Left ventricle myocardium inferior (tissue), 1 donor: ENCODE results near the gene CUX1. TPM values are rescaled to one million over a fixed set of nuclear protein-coding genes. Genes with fewer than 3 reads are reported as not detected.

Experiments used
- DNase-seq: peaks from one replicate; pipeline ENCODE4 v3.0.0-alpha.2; 2020
- H3K27ac ChIP-seq: fragments of 200-600 bp; replicated peaks from 2 replicates; pipeline ENCODE4 v1.8.0; 2021
- H3K27me3 ChIP-seq: fragments of 200-600 bp; 2 replicates; pipeline ENCODE4 v1.8.0; 2021; ENCODE audit warnings: low read depth
- H3K36me3 ChIP-seq: fragments of 200-600 bp; 2 replicates; pipeline ENCODE4 v1.8.0; 2021
- H3K4me1 ChIP-seq: fragments of 200-600 bp; 2 replicates; pipeline ENCODE4 v1.8.0; 2021
- H3K4me3 ChIP-seq: fragments of 200-600 bp; 2 replicates; pipeline ENCODE4 v1.8.0; 2021; ENCODE audit warnings: mild to moderate bottlenecking, moderate library complexity
- H3K9me3 ChIP-seq: fragments of 200-600 bp; replicated peaks from 2 replicates; pipeline ENCODE4 v1.8.0; 2021
- intact Hi-C: fragments of 100-400 bp; cut with micrococcal nuclease; formaldehyde crosslinking; loops from one replicate; pipeline ENCODE4 v1.11.0; 2022
- total RNA-seq: library from RNA; stranded (reverse); fragmentation: NEBNext Ultra II Directional; extraction: Animal tissue kit (Norgen Biotek cat#: 25700); gene quantifications from one replicate; pipeline ENCODE4 v1.2.1, GENCODE V29; 2021
- TF ChIP-seq, protein P1 (sequence below): fragments of 200-600 bp; IDR thresholded peaks from 2 replicates; pipeline ENCODE4 v1.8.0; 2021; ENCODE audit warnings: antibody characterized with exemption, mild to moderate bottlenecking, borderline replicate concordance
- donor health status: DM: no; HTN: yes; CAD: no; lungs with severe emphysema.

Gene CUX1
- total RNA-seq, 1 donor from 2014 or later = 125 TPM

DNA sequence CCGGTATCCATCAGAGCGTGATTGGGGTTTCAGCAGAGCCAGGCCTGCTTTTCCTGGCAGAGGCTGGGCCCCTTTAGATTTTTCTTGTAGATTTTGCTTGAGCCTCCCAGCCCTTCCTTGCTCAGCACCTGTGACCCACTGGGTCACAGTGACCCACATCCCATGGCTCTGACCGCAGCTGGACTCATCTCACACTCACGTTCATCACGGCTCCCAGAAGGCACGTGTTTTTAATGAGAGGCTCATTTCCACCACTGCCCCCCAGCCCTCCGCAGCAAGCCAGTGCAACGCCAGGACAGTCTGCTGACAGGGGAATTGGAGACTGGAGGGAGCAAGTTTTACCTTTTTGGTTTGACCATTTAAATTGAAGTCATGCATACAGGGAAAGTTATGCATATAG lies 155.7 kb downstream of the CUX1 start:
- H3K27ac ChIP-seq = no peak overlapping the region
- peaks cover 27% of the 10 kb centered on the region for H3K4me1 ChIP-seq
- no peak for DNase-seq

DNA sequence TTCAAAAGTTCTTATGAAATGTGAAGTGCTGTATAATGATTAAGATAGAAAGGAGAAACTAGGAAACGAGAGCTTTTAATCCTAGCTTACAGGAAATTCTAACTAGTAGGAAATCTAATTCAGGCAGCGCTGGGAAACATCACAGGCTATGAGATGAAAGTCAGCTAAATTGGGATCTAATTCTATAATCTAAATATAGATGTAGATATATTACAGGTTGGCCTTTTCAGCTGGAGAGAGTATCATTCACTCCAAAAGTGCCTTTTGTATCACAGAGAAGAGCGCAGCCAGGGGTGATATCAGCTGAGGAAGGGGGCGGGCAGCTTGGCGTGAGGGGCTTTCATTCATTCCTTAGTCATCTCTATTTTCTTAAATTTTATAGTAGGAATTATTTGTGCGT lies 157.0 kb downstream of the CUX1 start:
- TF ChIP-seq, protein P1, sequence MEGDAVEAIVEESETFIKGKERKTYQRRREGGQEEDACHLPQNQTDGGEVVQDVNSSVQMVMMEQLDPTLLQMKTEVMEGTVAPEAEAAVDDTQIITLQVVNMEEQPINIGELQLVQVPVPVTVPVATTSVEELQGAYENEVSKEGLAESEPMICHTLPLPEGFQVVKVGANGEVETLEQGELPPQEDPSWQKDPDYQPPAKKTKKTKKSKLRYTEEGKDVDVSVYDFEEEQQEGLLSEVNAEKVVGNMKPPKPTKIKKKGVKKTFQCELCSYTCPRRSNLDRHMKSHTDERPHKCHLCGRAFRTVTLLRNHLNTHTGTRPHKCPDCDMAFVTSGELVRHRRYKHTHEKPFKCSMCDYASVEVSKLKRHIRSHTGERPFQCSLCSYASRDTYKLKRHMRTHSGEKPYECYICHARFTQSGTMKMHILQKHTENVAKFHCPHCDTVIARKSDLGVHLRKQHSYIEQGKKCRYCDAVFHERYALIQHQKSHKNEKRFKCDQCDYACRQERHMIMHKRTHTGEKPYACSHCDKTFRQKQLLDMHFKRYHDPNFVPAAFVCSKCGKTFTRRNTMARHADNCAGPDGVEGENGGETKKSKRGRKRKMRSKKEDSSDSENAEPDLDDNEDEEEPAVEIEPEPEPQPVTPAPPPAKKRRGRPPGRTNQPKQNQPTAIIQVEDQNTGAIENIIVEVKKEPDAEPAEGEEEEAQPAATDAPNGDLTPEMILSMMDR = no peak
- Histone ChIP-seq H3K9me3 (no peaks in the 10 kb centered on the region), H3K27ac (no peak overlapping the region), H3K27me3 (no peaks in the 10 kb centered on the region), H3K4me3 (no peak overlapping the region), H3K36me3 (no peaks in the 10 kb centered on the region), H3K4me1 (peaks cover 33% of the 10 kb centered on the region)
- no peak for DNase-seq
- intact Hi-C loops = no loop called here

More for the DNA sequence above, 155.7 kb downstream of the CUX1 start:
- H3K36me3 ChIP-seq = no peaks in the 10 kb centered on the region
- TF ChIP-seq, protein P1 = no peak
- intact Hi-C loops = no loop called here
- H3K4me3 ChIP-seq = no peak overlapping the region
- no peaks in the 10 kb centered on the region for H3K27me3 ChIP-seq
- no peaks in the 10 kb centered on the region for H3K9me3 ChIP-seq

DNA sequence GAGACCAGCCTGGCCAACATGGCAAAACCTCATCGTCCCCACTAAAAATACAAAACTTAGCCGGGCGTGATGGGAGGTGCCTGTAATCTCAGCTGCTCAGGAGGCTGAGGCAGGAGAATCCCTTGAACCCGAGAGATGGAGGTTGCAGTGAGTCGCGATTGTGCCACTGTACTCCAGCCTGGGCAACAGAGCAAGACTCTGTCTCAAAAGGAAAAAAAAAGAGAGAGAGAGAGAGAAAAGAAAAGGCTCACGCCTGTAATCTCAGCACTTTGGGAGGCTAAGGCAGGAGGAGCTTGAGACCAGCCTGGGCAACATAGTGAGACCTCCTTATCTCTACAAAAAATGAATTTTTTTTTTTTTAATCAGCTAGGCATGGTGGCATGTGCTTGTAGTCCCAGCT lies 157.6 kb downstream of the CUX1 start:
- TF ChIP-seq, protein P1 = no peak
- H3K9me3 ChIP-seq = no peaks in the 10 kb centered on the region
- H3K4me3 ChIP-seq = no peak overlapping the region
- DNase-seq = no peak
- no peak overlapping the region for H3K27ac ChIP-seq
- no peaks in the 10 kb centered on the region for H3K36me3 ChIP-seq
- no peaks in the 10 kb centered on the region for H3K27me3 ChIP-seq
- H3K4me1 ChIP-seq = peaks cover 39% of the 10 kb centered on the region
- intact Hi-C loops = no loop called here

DNA sequence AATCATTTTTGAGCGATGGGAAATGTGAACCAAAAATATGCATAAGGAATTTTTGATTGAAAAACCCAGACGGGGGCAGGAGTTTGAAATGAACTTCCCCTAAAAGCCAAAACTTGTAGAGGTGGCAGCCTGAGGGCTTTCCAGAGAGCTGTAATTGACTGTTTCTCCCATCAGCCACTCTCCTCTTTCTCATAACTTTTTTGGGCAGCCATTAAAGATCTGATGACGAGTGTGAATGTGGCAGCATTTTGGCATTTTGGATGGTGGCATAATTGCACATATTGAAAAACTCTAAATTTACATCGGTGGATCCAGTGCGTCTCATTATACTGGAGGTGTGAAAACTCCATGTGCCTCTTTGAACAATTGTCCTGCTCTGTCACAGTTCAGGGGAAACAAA lies 159.0 kb downstream of the CUX1 start:
- intact Hi-C loops = no loop called here
- Histone ChIP-seq H3K27ac (no peak overlapping the region), H3K4me1 (peaks cover 43% of the 10 kb centered on the region), H3K4me3 (no peak overlapping the region), H3K9me3 (no peaks in the 10 kb centered on the region), H3K27me3 (no peaks in the 10 kb centered on the region), H3K36me3 (no peaks in the 10 kb centered on the region)
- TF ChIP-seq, protein P1 = no peak
- no peak for DNase-seq

DNA sequence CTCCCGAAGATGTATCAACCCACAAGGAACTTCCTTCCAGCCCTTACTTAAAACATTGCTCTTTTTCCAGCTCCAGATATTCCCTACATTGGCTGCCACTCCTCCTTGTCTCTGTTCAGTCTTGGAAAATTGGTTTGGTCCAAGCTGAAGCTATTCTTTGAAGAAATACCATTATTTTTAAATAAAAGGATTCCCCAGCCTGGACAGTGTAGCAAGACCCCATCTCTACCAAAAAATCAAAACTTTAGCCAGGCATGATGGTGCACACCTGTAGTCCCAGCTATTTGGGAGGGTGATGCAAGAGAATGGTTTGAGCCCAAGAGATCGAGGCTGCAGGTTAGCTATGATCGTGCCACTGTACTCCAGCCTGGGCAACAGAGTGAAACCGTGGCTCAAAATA lies 159.8 kb downstream of the CUX1 start:
- intact Hi-C loops = no loop called here
- H3K27ac ChIP-seq = no peak overlapping the region
- no peak overlapping the region for H3K4me3 ChIP-seq
- H3K27me3 ChIP-seq = no peaks in the 10 kb centered on the region
- H3K4me1 ChIP-seq = peaks cover 43% of the 10 kb centered on the region
- DNase-seq = no peak
- TF ChIP-seq, protein P1 = no peak
- H3K9me3 ChIP-seq = no peaks in the 10 kb centered on the region
- H3K36me3 ChIP-seq = no peaks in the 10 kb centered on the region

DNA sequence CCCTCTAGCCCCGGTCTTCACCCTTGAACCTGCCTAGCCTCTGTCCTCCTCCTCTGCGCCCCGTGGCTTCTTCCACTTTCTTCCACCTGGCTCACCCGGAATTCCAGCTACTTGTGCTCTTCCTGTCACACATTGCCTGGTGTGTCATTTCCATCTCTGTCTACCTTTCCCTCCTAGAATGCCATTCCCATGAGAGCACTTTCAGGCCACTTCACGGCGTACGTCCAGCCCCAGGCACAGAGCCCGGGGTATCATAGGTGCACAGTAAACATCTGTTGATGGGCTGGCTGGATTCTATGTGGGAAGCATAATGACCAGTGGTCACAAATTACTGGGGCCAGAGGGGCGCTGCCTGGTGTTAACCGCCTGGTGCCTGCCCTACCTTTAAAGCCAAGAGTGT lies 161.3 kb downstream of the CUX1 start:
- Histone ChIP-seq H3K27ac (no peak overlapping the region), H3K9me3 (no peaks in the 10 kb centered on the region), H3K36me3 (no peaks in the 10 kb centered on the region), H3K27me3 (no peaks in the 10 kb centered on the region), H3K4me3 (no peak overlapping the region), H3K4me1 (peaks cover 31% of the 10 kb centered on the region)
- DNase-seq = no peak
- TF ChIP-seq, protein P1 = no peak
- intact Hi-C loops = no loop called here
